ENCODE data around the gene HAP1.

GRCh38 chr17:41777574-41778188 is 43.2 kb upstream of the HAP1 start:
- no peak for TF ChIP-seq EZH2 (IDR thresholded peaks at IDR 0.05; ENCODE audit: low read length, missing control alignments)
- TF ChIP-seq, protein P1, sequence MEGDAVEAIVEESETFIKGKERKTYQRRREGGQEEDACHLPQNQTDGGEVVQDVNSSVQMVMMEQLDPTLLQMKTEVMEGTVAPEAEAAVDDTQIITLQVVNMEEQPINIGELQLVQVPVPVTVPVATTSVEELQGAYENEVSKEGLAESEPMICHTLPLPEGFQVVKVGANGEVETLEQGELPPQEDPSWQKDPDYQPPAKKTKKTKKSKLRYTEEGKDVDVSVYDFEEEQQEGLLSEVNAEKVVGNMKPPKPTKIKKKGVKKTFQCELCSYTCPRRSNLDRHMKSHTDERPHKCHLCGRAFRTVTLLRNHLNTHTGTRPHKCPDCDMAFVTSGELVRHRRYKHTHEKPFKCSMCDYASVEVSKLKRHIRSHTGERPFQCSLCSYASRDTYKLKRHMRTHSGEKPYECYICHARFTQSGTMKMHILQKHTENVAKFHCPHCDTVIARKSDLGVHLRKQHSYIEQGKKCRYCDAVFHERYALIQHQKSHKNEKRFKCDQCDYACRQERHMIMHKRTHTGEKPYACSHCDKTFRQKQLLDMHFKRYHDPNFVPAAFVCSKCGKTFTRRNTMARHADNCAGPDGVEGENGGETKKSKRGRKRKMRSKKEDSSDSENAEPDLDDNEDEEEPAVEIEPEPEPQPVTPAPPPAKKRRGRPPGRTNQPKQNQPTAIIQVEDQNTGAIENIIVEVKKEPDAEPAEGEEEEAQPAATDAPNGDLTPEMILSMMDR (conservative IDR thresholded peaks at IDR 0.05 in 1 of 2, IDR thresholded peaks at IDR 0.05 in 1 of 2; ENCODE audit: low read depth in 1 of 2, low read length in 2 of 2), result peak in 1 of 2 donors; percentile 25

All from fibroblast of lung (primary cell).